Measurements from ENCODE around the gene ZNF726. TPM values are rescaled to one million over a fixed set of nuclear protein-coding genes. Genes with fewer than 3 reads are reported as not detected.
"Not testable (repeated sequence)": the region's sequence is repeated elsewhere in the genome, so short reads cannot be mapped to it uniquely, and the experiment has no call there.

The ZNF726 gene
- not detected for total RNA-seq
- long read RNA-seq = 0 reads

GRCh38 chr19:23914402-23915286 is at the start of gene ZNF726:
Gene ZNF726 (plus strand): TSS chr19:23914886. CDS start chr19:23914995, 109 bp downstream.
- intact Hi-C loops (cut with micrococcal nuclease) = no loop called here
- peak; percentile 99 for ATAC-seq
- peak; percentile 85 for DNase-seq

GRCh38 chr19:23867895-23868294 is 46.8 kb upstream of the ZNF726 start:
- intact Hi-C loops (cut with micrococcal nuclease) = no loop called here

DNA sequence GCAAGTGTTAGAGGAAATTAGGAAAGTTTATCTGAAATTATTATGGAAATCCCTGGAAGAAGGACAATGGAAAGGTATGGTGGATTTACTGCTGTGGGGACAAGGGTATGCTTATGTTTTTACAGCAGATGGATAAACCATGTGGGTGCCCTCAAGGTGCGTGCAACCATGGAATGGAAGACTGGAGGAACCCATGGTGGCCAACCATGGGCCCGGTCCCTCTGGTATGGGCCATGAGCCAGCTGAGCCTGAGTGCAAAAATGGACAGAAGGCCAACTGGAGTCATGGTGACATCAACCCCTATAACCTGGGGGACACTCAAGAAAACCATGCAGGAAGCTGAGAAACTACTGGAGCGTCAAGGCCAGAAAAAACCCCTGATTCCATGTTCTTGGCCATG is 46.1 kb upstream of the ZNF726 start:
- intact Hi-C loops (cut with micrococcal nuclease) = no loop called here
- DNase-seq (no peak), ATAC-seq (no peak)

More at GRCh38 chr19:23867895-23868294, 46.8 kb upstream of the ZNF726 start:
- ATAC-seq (no peak), DNase-seq (no peak)

GRCh38 chr19:23872282-23872919 is 42.3 kb upstream of the ZNF726 start:
- no peak for ATAC-seq
- DNase-seq = no peak
- intact Hi-C loops (cut with micrococcal nuclease) = no loop called here

- no peak for DNase-seq
- intact Hi-C loops (cut with micrococcal nuclease) = no loop called here
- ATAC-seq = no peak
These were observed 38.4 kb upstream of the ZNF726 start for GRCh38 chr19:23876261-23876660.

DNA sequence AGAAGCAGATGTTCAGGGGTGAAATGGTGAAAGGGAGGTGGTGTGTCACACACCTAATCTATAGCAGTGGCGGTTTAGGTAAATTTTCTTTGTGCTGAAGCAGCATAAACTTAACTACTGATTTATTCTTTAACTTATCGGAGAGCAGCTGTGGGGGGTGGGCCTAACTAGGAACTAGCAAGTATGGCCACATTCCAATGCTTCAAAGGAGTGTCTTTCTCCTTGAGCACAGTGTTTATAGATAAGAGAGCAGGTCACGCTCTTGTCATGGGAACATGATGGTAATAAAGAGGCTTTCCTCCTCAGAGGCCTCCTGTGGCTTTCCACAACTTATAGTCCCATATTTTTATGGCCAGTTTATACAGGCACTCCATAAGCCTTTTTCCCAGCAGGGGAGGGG is 37.9 kb upstream of the ZNF726 start:
- DNase-seq; intact Hi-C loops (cut with micrococcal nuclease); ATAC-seq: not testable (repeated sequence)

DNA sequence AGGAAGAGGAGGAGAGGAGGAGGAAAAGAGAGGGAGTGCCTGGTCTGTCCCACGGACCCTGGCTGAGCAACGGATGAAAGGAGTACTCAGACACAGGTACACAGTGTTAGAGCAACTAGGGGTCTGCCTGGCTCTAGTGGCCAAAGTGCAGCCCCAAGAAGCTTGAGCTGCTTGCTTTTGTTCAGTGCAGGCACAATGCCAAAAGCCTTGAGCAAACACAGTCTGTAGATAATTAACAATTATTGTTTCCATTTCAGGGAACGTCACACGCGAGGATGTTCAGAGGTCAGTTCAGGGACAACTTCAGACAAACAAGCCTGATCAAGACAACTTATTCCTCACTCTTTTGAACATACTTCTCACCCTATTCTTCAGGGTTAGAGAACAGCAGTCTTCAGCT is 32.2 kb upstream of the ZNF726 start:
- intact Hi-C loops (cut with micrococcal nuclease) = no loop called here
- DNase-seq = no peak
- ATAC-seq = no peak

- ATAC-seq (no peak), DNase-seq (no peak)
- intact Hi-C loops (cut with micrococcal nuclease) = no loop called here
These were observed 30.3 kb upstream of the ZNF726 start for GRCh38 chr19:23884363-23884762.

DNA sequence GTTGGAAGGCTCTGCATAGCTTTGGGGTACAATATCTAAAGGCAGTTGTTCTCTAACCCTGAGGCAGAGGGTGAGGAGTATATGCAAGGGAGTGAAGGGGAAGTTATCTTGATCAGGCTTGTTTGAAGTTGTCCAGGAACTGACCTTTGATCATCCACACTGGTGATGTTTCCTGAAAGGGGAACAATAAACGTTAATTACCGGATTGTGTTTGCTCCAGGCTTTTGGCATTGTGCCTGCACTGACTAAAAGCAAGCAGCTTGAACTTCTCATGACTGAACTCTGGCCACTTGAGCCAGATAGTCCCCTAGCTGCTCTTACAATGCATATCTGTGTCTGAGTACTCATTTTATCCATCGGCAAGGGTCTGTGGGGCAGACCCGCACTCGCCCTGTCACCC is 27.0 kb upstream of the ZNF726 start:
- DNase-seq (no peak), ATAC-seq (no peak)
- intact Hi-C loops (cut with micrococcal nuclease) = no loop called here

- DNase-seq; intact Hi-C loops (cut with micrococcal nuclease); ATAC-seq: not testable (repeated sequence)
These were observed 18.6 kb upstream of the ZNF726 start for GRCh38 chr19:23896096-23896495.

DNA sequence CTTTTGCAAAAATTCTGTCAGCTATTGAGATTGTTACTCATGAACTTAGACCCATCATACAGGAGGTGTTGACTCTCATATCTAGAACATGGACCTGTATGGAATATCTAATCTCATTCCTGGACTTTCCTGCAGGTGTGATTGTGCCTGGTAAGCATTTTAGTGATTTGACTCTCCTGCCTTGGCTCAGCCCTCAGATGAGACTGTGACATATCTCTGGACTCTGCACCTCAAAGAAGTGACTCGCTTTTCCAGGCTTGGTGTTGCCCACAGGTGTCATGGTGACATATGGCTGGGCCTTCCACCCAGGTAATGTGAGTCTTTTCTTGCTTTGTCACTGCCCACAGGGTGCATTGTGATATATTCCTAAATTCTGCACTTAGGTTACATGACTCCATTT is 17.8 kb upstream of the ZNF726 start:
- intact Hi-C loops (cut with micrococcal nuclease) = no loop called here
- DNase-seq (no peak), ATAC-seq (no peak)

DNA sequence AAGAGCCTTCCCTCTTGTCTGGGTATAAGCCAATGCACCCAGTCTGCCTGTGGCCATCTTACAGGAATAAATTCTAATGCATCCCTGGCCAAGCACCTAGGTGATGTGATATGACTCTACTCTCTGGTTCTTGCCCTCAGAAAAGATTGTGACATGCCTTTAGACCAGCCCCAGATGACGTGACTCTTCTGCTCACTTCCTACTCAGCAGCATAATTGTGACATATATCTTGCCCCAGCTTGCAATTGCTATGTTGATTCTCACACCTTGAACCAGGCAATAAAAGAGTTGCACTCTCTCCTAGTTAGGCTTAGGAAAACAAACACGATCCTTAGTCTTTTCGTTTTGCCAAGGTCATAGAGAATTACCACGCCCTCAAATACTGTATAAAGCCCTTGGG is 13.3 kb upstream of the ZNF726 start:
- DNase-seq (no peak), ATAC-seq (no peak)
- intact Hi-C loops (cut with micrococcal nuclease) = no loop called here

DNA sequence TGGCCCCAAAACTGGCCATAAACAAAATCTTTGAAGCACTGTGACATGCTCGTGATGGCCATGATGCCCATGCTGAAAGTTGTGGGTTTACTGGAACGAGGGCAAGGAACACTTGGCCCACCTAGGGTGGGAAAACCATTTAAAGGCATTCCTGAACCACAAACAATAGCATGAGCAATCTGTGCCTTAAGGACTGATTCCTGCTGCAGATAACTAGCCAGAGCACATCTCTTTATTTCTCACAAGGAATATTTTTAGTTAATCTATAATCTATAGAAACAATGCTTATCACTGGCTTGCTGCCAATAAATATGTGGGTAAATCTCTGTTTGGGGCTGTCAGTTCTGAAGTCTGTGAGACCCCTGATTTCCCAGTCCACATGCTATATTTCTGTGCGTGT is 10.3 kb upstream of the ZNF726 start:
- no peak for ATAC-seq
- intact Hi-C loops (cut with micrococcal nuclease) = no loop called here
- no peak for DNase-seq

DNA sequence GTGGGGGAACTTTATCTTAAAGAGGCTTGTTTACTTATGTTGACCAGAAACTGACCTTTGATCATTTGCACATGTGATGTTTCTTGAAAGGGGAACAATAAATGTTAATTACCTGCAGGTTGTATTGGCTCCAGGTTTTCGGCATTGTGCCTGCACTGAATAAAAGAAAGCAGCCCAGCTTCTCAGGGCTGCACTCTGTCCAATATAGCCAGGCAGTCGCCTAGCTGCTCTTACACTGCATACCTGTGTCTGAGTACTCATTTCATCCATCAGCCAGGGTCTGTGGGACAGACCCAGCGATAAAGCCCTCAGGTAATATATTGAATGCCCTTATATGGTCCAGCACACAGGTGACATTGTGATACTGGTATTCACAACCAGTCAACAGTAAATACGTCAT is 8.9 kb upstream of the ZNF726 start:
- no peak for ATAC-seq
- no peak for DNase-seq
- intact Hi-C loops (cut with micrococcal nuclease) = no loop called here

GRCh38 chr19:23906835-23907234 is 7.9 kb upstream of the ZNF726 start:
- DNase-seq = no peak
- no peak for ATAC-seq
- intact Hi-C loops (cut with micrococcal nuclease) = no loop called here

DNA sequence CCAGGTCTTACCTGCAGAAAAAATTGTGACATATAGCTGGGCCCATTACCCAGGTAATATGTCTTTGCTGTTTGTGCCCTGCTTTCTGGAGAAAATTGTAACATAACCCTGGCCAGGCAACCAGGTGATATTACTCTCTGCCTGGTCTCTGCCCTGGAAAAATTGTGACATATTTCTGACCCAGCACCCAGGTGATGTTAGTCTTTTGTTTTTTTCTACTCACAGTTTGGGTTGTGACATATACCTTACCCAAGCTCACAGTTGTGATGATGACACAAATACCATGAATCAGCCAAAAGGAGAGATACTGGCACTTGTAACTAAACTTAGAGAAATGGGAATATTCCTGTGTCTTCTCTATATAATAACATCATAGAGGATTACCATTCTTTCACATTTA is 6.5 kb upstream of the ZNF726 start:
- DNase-seq (no peak), ATAC-seq (no peak)
- intact Hi-C loops (cut with micrococcal nuclease) = no loop called here

GRCh38 chr19:23909222-23909621 is 5.5 kb upstream of the ZNF726 start:
- ATAC-seq = no peak
- intact Hi-C loops (cut with micrococcal nuclease) = no loop called here
- no peak for DNase-seq

DNA sequence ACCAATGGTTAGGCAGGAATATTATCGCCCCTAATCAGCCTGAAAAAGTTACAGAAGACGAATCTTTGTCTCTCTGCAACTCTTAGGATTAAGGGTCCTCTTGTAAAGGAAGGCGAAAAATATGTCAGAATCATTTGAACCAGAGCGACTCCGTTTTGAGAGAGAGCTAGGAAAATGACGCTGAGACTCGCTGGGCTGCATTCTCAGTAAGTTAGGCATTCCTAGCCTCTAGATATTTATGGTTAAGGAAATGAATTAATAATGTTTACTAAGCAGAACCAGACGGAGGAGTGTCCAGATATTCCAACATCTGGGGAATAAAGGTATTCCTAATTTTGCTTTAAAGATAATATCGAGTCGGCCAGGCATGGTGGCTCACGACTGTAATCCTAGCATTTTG is 755 bp upstream of the ZNF726 start:
- intact Hi-C loops (cut with micrococcal nuclease) = no loop called here
- ATAC-seq (no peak), DNase-seq (no peak)

- intact Hi-C loops (cut with micrococcal nuclease) = no loop called here
- DNase-seq (no peak), ATAC-seq (no peak)
These were observed 2.3 kb downstream of the ZNF726 start for GRCh38 chr19:23916991-23917390.

DNA sequence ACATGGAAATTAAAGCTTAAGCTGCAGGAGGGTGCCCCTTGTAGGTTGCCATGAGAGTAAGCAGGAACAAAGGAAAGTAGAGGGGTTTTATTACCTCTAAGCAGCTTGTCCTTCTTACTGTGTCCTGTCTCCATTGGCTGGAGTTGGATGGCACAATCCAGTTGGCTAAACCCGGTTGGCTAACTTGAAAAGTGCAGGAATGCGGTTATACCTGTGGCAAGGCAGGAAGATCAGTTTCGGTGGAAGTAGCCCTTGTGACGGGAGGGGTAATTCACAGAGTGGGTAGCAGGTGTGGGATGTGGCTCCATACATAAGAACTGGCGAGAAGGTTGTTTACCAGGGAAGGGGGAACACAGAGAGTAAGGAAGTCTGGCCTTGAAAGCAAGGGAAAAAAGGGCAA is 3.2 kb downstream of the ZNF726 start:
- no peak for DNase-seq
- ATAC-seq = no peak
- intact Hi-C loops (cut with micrococcal nuclease) = no loop called here

- DNase-seq = no peak
- intact Hi-C loops (cut with micrococcal nuclease) = no loop called here
- no peak for ATAC-seq
These were observed 10.6 kb downstream of the ZNF726 start for GRCh38 chr19:23925285-23925684.

Data from left ventricle myocardium superior (tissue), 1 donor.